HCT116 (cell line): Measurements from ENCODE around the gene OBSCN. TPM values are rescaled to one million over a fixed set of nuclear protein-coding genes. Genes with fewer than 3 reads are reported as not detected.

Experiments
- ATAC-seq: fragments of 200-7000 bp; cut with Tn5 transposase; 2 replicates; pipeline ENCODE4 v1.9.1; 2020; ENCODE audit warnings: mild to moderate bottlenecking, moderate library complexity
- BruUV-seq: library from RNA; stranded (reverse); fragments of 400-500 nt; replicated peaks from 2 replicates; lab custom pipeline; 2021; lab: Mats Ljungman, UMichigan
- CTCF ChIA-PET: fragments of 300-600 bp; sonication (Branson Sonifier 250); formaldehyde crosslinking; loops from one replicate; lab custom pipeline; 2021; ENCODE audit warnings: antibody characterized with exemption; lab: Charles Lee
- POLR2A ChIA-PET: fragments of 300-600, 350-600 bp; sonication (Branson Sonifier 250); formaldehyde crosslinking; loops from one replicate; lab custom pipeline; 2021; ENCODE audit warnings: antibody characterized with exemption; lab: Charles Lee
- RAD21 ChIA-PET, 2 experiments: fragments of 300-600 bp; sonication (Branson Sonifier 250); formaldehyde crosslinking; loops; one replicate each; lab custom pipeline; 2023; ENCODE audit warnings: low total read pairs in 2 of 2; ENCODE audit not compliant: uncharacterized antibody in 2 of 2, unreplicated experiment in 2 of 2, low non-redundant PET in 1 of 2; lab: Charles Lee
- DNase-seq: peaks from one replicate; pipeline ENCODE4 v3.0.0-alpha.2; 2010; ENCODE audit warnings: low read depth, low spot score
- H2AFZ ChIP-seq: fragments of 200-600 bp; shearing (Covaris generic), sonication (generic); 2 replicates; pipeline ENCODE4 v1.6.1; 2017; ENCODE audit warnings: low read depth, mixed run types, mixed read lengths, antibody characterized with exemption, low read length; ENCODE audit not compliant: poor library complexity, severe bottlenecking
- H3K27ac ChIP-seq: 2 replicates; pipeline ENCODE4 v1.5.1; 2012; ENCODE audit warnings: low read depth, low read length
- H3K27me3 ChIP-seq: fragments of 200-600 bp; sonication (generic); 2 replicates; pipeline ENCODE4 v1.6.1; 2016; ENCODE audit warnings: mixed run types, low read length, mixed read lengths; ENCODE audit not compliant: insufficient read depth
- H3K36me3 ChIP-seq, 2 experiments: fragments of 200-500 bp in 1 of 2; fragments of 200-600 bp in 1 of 2; sonication (Bioruptor generic) in 1 of 2; sonication (generic) in 1 of 2; 2 replicates each; pipeline versions ENCODE4 v1.5.1 to v1.6.1; 2014 to 2016; ENCODE audit warnings: low read length in 2 of 2, inconsistent platforms in 1 of 2, mixed read lengths in 1 of 2, mixed run types in 1 of 2; ENCODE audit not compliant: insufficient read depth in 2 of 2, control insufficient read depth in 1 of 2
- H3K4me1 ChIP-seq, 2 experiments: fragments of 200-600 bp in 1 of 2; sonication (generic) in 1 of 2; 2 replicates each; pipeline versions ENCODE4 v1.5.1 to v1.6.1; 2012 to 2017; ENCODE audit warnings: low read length in 2 of 2, inconsistent platforms in 1 of 2, mild to moderate bottlenecking in 1 of 2, mixed read lengths in 1 of 2, mixed run types in 1 of 2, moderate library complexity in 1 of 2; ENCODE audit not compliant: insufficient read depth in 2 of 2, control insufficient read depth in 1 of 2
- H3K4me2 ChIP-seq: fragments of 200-600 bp; sonication (generic); 2 replicates; pipeline ENCODE4 v1.6.1; 2017; ENCODE audit warnings: mixed run types, low read length, mixed read lengths
- H3K4me3 ChIP-seq, 2 experiments: fragments of 200-600 bp in 1 of 2; sonication (generic) in 1 of 2; replicated peaks in 1 of 2; 2 replicates each; pipeline ENCODE4 v1.5.1; 2011 to 2016; ENCODE audit warnings: low read length in 2 of 2, control low read depth in 1 of 2, low read depth in 1 of 2, mild to moderate bottlenecking in 1 of 2, mixed read lengths in 1 of 2, mixed run types in 1 of 2
- H3K79me2 ChIP-seq: fragments of 200-600 bp; sonication (generic); 2 replicates; pipeline ENCODE4 v1.6.1; 2017; ENCODE audit warnings: mild to moderate bottlenecking, mixed run types, low read length, moderate library complexity, mixed read lengths; ENCODE audit not compliant: insufficient read depth
- H3K9ac ChIP-seq: fragments of 200-600 bp; sonication (generic); 2 replicates; pipeline ENCODE4 v1.6.1; 2016; ENCODE audit warnings: low read length, mixed read lengths
- H3K9me2 ChIP-seq: fragments of 200-600 bp; sonication (generic), shearing (Covaris generic); 2 replicates; pipeline ENCODE4 v1.6.1; 2017; ENCODE audit warnings: mixed run types, mild to moderate bottlenecking, moderate library complexity; ENCODE audit not compliant: insufficient read depth
- H3K9me3 ChIP-seq, 2 experiments: fragments of 200-500 bp in 1 of 2; fragments of 200-600 bp in 1 of 2; sonication (Bioruptor generic) in 1 of 2; sonication (generic) in 1 of 2; 2 replicates each; pipeline ENCODE4 v1.6.1; 2014 to 2017; ENCODE audit warnings: low read length in 2 of 2, mixed read lengths in 2 of 2, inconsistent platforms in 1 of 2, low read depth in 1 of 2, mild to moderate bottlenecking in 1 of 2, mixed run types in 1 of 2, moderate library complexity in 1 of 2; ENCODE audit not compliant: control insufficient read depth in 1 of 2, insufficient read depth in 1 of 2
- H4K20me1 ChIP-seq: fragments of 200-600 bp; sonication (generic), shearing (Covaris generic); 2 replicates; pipeline ENCODE4 v1.6.1; 2017; ENCODE audit warnings: mixed run types, mild to moderate bottlenecking, moderate library complexity; ENCODE audit not compliant: insufficient read depth
- CEBPB ChIP-seq: IDR thresholded peaks from 2 replicates; pipeline ENCODE4 v1.6.1; 2012; ENCODE audit warnings: low read depth
- SP1 ChIP-seq: IDR thresholded peaks from 2 replicates; pipeline ENCODE4 v1.6.1; 2012; ENCODE audit warnings: low read depth
- intact Hi-C: fragments of 100-400 bp; cut with micrococcal nuclease; formaldehyde crosslinking; loops from 2 replicates; pipeline ENCODE4 v1.10.0; 2022
- total RNA-seq: library from RNA; stranded (reverse); gene quantifications from one replicate; pipeline ENCODE4 v1.2.1, GENCODE V29; 2021; ENCODE audit not compliant: unreplicated experiment
- TF ChIP-seq, protein P1 (sequence below): IDR thresholded peaks from 2 replicates; pipeline ENCODE4 v1.6.1; 2012; ENCODE audit warnings: low read depth
- TF ChIP-seq, protein P2 (sequence below): IDR thresholded peaks from 2 replicates; pipeline ENCODE4 v1.6.1; 2012
- TF ChIP-seq, protein P3 (sequence below): IDR thresholded peaks from 2 replicates; pipeline ENCODE4 v1.6.1; 2011; ENCODE audit warnings: mild to moderate bottlenecking, low read length, moderate library complexity; ENCODE audit not compliant: insufficient replicate concordance; ENCODE audit errors: extremely low read depth

Gene OBSCN
- total RNA-seq, 1 experiment from 2014 or later: 16.6 TPM

DNA sequence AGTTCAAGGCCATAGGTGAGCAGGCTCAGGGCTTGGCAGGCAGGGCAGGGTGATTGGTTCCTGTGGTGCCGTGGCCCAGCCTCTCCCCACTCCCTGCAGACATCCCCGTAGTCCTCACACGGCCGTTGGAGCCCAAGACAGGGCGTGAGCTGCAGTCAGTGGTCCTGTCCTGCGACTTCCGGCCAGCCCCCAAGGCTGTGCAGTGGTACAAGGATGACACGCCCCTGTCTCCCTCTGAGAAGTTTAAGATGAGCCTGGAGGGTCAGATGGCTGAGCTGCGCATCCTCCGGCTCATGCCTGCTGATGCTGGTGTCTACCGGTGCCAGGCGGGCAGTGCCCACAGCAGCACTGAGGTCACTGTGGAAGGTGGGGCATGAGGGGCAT lies 71.9 kb downstream of the OBSCN start:
- RAD21 ChIA-PET: no interaction called here
- no peaks in the 10 kb centered on the region; a peak in 1 of 4 replicates for H3K36me3 ChIP-seq

More for the DNA sequence above, 71.9 kb downstream of the OBSCN start:
- H3K4me3 ChIP-seq: no peak overlapping the region
- no peak for TF ChIP-seq CEBPB
- TF ChIP-seq, protein P1, sequence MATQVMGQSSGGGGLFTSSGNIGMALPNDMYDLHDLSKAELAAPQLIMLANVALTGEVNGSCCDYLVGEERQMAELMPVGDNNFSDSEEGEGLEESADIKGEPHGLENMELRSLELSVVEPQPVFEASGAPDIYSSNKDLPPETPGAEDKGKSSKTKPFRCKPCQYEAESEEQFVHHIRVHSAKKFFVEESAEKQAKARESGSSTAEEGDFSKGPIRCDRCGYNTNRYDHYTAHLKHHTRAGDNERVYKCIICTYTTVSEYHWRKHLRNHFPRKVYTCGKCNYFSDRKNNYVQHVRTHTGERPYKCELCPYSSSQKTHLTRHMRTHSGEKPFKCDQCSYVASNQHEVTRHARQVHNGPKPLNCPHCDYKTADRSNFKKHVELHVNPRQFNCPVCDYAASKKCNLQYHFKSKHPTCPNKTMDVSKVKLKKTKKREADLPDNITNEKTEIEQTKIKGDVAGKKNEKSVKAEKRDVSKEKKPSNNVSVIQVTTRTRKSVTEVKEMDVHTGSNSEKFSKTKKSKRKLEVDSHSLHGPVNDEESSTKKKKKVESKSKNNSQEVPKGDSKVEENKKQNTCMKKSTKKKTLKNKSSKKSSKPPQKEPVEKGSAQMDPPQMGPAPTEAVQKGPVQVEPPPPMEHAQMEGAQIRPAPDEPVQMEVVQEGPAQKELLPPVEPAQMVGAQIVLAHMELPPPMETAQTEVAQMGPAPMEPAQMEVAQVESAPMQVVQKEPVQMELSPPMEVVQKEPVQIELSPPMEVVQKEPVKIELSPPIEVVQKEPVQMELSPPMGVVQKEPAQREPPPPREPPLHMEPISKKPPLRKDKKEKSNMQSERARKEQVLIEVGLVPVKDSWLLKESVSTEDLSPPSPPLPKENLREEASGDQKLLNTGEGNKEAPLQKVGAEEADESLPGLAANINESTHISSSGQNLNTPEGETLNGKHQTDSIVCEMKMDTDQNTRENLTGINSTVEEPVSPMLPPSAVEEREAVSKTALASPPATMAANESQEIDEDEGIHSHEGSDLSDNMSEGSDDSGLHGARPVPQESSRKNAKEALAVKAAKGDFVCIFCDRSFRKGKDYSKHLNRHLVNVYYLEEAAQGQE: no peak
- TF ChIP-seq, protein P2, sequence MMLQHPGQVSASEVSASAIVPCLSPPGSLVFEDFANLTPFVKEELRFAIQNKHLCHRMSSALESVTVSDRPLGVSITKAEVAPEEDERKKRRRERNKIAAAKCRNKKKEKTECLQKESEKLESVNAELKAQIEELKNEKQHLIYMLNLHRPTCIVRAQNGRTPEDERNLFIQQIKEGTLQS: no peak
- TF ChIP-seq, protein P3, sequence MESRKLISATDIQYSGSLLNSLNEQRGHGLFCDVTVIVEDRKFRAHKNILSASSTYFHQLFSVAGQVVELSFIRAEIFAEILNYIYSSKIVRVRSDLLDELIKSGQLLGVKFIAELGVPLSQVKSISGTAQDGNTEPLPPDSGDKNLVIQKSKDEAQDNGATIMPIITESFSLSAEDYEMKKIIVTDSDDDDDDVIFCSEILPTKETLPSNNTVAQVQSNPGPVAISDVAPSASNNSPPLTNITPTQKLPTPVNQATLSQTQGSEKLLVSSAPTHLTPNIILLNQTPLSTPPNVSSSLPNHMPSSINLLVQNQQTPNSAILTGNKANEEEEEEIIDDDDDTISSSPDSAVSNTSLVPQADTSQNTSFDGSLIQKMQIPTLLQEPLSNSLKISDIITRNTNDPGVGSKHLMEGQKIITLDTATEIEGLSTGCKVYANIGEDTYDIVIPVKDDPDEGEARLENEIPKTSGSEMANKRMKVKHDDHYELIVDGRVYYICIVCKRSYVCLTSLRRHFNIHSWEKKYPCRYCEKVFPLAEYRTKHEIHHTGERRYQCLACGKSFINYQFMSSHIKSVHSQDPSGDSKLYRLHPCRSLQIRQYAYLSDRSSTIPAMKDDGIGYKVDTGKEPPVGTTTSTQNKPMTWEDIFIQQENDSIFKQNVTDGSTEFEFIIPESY: no peak
- no peak for TF ChIP-seq SP1
- TF ChIP-seq, all 23 proteins: peak for 0
- no peaks in the 10 kb centered on the region for H3K27me3 ChIP-seq
- no peak for ATAC-seq
- BruUV-seq: no TSS peak
- DNase-seq: no peak
- POLR2A ChIA-PET: no interaction called here
- no peak overlapping the region for H2AFZ ChIP-seq
- no peaks in the 10 kb centered on the region for H3K9me3 ChIP-seq
- H4K20me1 ChIP-seq: no peaks in the 10 kb centered on the region
- no peak overlapping the region for H3K27ac ChIP-seq
- H3K4me2 ChIP-seq: no peak overlapping the region
- no peak overlapping the region for H3K9ac ChIP-seq
- CTCF ChIA-PET: no interaction called here
- peaks cover 6 to 18% of the 10 kb centered on the region in 2 experiments; a peak in 3 of 4 replicates for H3K4me1 ChIP-seq
- intact Hi-C loops: no loop called here
- no peaks in the 10 kb centered on the region for H3K9me2 ChIP-seq
- H3K79me2 ChIP-seq: no peaks in the 10 kb centered on the region
